Measurements from ENCODE around the gene PTPRM.

PTPRM gene

GRCh38 chr18:8003878-8004675, 437.0 kb downstream of the PTPRM start:
- no peak for TF ChIP-seq TOX (CRISPR knock-in tag; IDR thresholded peaks at IDR 0.05; ENCODE audit: borderline replicate concordance)
- TF ChIP-seq, protein P1, sequence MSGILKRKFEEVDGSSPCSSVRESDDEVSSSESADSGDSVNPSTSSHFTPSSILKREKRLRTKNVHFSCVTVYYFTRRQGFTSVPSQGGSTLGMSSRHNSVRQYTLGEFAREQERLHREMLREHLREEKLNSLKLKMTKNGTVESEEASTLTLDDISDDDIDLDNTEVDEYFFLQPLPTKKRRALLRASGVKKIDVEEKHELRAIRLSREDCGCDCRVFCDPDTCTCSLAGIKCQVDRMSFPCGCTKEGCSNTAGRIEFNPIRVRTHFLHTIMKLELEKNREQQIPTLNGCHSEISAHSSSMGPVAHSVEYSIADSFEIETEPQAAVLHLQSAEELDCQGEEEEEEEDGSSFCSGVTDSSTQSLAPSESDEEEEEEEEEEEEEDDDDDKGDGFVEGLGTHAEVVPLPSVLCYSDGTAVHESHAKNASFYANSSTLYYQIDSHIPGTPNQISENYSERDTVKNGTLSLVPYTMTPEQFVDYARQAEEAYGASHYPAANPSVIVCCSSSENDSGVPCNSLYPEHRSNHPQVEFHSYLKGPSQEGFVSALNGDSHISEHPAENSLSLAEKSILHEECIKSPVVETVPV (CRISPR knock-in tag; IDR thresholded peaks at IDR 0.05) = no peak
- no peak for TF ChIP-seq ESRRG (CRISPR knock-in tag; IDR thresholded peaks at IDR 0.05)
- TF ChIP-seq CSDC2 (CRISPR knock-in tag; IDR thresholded peaks at IDR 0.05) = no peak
- no peak for TF ChIP-seq RARB (CRISPR knock-in tag; IDR thresholded peaks at IDR 0.05)
- TF ChIP-seq PPARA (CRISPR knock-in tag; IDR thresholded peaks at IDR 0.05; ENCODE audit: borderline replicate concordance) = no peak
- TF ChIP-seq ZC3H10 (CRISPR knock-in tag; IDR thresholded peaks at IDR 0.05) = no peak
- TF ChIP-seq GLIS3 (CRISPR knock-in tag; IDR thresholded peaks at IDR 0.05) = no peak
- TF ChIP-seq ARNTL (CRISPR knock-in tag; IDR thresholded peaks at IDR 0.05; ENCODE audit: borderline replicate concordance, low read depth) = no peak
- TF ChIP-seq TCF4 (CRISPR knock-in tag; IDR thresholded peaks at IDR 0.05; ENCODE audit: borderline replicate concordance) = no peak
- no peak for TF ChIP-seq TSHZ2 (CRISPR knock-in tag; IDR thresholded peaks at IDR 0.05)
- TF ChIP-seq ZFP3 (CRISPR knock-in tag; IDR thresholded peaks at IDR 0.05) = no peak
- ATAC-seq = no peak

- no peak for ATAC-seq
- no peak for TF ChIP-seq ZNF70 (CRISPR knock-in tag; IDR thresholded peaks at IDR 0.05)
- TF ChIP-seq TOX (CRISPR knock-in tag; IDR thresholded peaks at IDR 0.05; ENCODE audit: borderline replicate concordance) = no peak
- TF ChIP-seq CSDC2 (CRISPR knock-in tag; IDR thresholded peaks at IDR 0.05) = no peak
- TF ChIP-seq BACH2 (CRISPR knock-in tag; IDR thresholded peaks at IDR 0.05; ENCODE audit: borderline replicate concordance) = no peak
- no peak for TF ChIP-seq RARB (CRISPR knock-in tag; IDR thresholded peaks at IDR 0.05)
- no peak for TF ChIP-seq GLIS3 (CRISPR knock-in tag; IDR thresholded peaks at IDR 0.05)
- no peak for TF ChIP-seq TCF4 (CRISPR knock-in tag; IDR thresholded peaks at IDR 0.05; ENCODE audit: borderline replicate concordance)
- TF ChIP-seq, protein P2, sequence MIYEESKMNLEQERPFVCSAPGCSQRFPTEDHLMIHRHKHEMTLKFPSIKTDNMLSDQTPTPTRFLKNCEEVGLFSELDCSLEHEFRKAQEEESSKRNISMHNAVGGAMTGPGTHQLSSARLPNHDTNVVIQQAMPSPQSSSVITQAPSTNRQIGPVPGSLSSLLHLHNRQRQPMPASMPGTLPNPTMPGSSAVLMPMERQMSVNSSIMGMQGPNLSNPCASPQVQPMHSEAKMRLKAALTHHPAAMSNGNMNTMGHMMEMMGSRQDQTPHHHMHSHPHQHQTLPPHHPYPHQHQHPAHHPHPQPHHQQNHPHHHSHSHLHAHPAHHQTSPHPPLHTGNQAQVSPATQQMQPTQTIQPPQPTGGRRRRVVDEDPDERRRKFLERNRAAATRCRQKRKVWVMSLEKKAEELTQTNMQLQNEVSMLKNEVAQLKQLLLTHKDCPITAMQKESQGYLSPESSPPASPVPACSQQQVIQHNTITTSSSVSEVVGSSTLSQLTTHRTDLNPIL (CRISPR knock-in tag; IDR thresholded peaks at IDR 0.05; ENCODE audit: low read depth) = no peak
- no peak for TF ChIP-seq ZNF565 (CRISPR knock-in tag; conservative IDR thresholded peaks at IDR 0.05; ENCODE audit: low read depth)
- TF ChIP-seq ZFP3 (CRISPR knock-in tag; IDR thresholded peaks at IDR 0.05) = no peak
- no peak for TF ChIP-seq ZC3H10 (CRISPR knock-in tag; IDR thresholded peaks at IDR 0.05)
- TF ChIP-seq ISL1 (CRISPR knock-in tag; IDR thresholded peaks at IDR 0.05) = no peak
- TF ChIP-seq OSR1 (CRISPR knock-in tag; IDR thresholded peaks at IDR 0.05) = no peak
- TF ChIP-seq SNAI2 (CRISPR knock-in tag; IDR thresholded peaks at IDR 0.05) = no peak
- TF ChIP-seq, protein P3, sequence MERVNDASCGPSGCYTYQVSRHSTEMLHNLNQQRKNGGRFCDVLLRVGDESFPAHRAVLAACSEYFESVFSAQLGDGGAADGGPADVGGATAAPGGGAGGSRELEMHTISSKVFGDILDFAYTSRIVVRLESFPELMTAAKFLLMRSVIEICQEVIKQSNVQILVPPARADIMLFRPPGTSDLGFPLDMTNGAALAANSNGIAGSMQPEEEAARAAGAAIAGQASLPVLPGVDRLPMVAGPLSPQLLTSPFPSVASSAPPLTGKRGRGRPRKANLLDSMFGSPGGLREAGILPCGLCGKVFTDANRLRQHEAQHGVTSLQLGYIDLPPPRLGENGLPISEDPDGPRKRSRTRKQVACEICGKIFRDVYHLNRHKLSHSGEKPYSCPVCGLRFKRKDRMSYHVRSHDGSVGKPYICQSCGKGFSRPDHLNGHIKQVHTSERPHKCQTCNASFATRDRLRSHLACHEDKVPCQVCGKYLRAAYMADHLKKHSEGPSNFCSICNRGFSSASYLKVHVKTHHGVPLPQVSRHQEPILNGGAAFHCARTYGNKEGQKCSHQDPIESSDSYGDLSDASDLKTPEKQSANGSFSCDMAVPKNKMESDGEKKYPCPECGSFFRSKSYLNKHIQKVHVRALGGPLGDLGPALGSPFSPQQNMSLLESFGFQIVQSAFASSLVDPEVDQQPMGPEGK (CRISPR knock-in tag; IDR thresholded peaks at IDR 0.05; ENCODE audit: borderline replicate concordance) = no peak
- no peak for TF ChIP-seq PPARA (CRISPR knock-in tag; IDR thresholded peaks at IDR 0.05; ENCODE audit: borderline replicate concordance)
- TF ChIP-seq TSHZ2 (CRISPR knock-in tag; IDR thresholded peaks at IDR 0.05) = no peak
- TF ChIP-seq, protein P1 (CRISPR knock-in tag; IDR thresholded peaks at IDR 0.05) = no peak
- no peak for TF ChIP-seq POU6F1 (CRISPR knock-in tag; IDR thresholded peaks at IDR 0.05; ENCODE audit: borderline replicate concordance, low read depth)
- TF ChIP-seq ESRRG (CRISPR knock-in tag; IDR thresholded peaks at IDR 0.05) = no peak
These were observed 437.7 kb downstream of the PTPRM start for GRCh38 chr18:8004792-8005191.

Data from SK-N-SH treated with all-trans-retinoic acid at 6 μM for 48 hours (cell line).